ENCODE results near the gene FERMT2.

FERMT2 gene

DNA sequence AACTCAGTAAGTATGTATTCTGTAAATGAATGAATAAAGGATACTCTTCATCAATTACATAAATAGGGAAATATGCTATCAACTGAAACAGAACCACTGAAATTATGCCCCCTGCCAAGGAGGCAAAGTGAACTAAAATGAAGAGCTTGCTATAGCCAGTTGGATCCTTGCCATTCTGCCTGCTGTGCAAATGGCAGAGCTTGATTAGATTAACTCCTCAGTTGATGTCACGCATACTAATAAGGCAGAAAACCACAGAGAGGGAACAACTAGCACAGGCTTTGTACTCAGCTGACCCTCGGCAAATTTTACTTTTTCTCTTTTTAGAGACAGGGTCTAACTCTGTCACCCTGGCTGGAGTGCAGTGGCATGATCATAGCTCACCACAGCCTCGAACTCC is 36.7 kb upstream of the FERMT2 start:
- no peak for FAIRE-seq
- no peak for DNase-seq (ENCODE audit: insufficient read length, low spot score)
- TF ChIP-seq, protein P1, sequence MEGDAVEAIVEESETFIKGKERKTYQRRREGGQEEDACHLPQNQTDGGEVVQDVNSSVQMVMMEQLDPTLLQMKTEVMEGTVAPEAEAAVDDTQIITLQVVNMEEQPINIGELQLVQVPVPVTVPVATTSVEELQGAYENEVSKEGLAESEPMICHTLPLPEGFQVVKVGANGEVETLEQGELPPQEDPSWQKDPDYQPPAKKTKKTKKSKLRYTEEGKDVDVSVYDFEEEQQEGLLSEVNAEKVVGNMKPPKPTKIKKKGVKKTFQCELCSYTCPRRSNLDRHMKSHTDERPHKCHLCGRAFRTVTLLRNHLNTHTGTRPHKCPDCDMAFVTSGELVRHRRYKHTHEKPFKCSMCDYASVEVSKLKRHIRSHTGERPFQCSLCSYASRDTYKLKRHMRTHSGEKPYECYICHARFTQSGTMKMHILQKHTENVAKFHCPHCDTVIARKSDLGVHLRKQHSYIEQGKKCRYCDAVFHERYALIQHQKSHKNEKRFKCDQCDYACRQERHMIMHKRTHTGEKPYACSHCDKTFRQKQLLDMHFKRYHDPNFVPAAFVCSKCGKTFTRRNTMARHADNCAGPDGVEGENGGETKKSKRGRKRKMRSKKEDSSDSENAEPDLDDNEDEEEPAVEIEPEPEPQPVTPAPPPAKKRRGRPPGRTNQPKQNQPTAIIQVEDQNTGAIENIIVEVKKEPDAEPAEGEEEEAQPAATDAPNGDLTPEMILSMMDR (IDR thresholded peaks at IDR 0.05; ENCODE audit: insufficient read depth, missing control alignments): no peak

DNA sequence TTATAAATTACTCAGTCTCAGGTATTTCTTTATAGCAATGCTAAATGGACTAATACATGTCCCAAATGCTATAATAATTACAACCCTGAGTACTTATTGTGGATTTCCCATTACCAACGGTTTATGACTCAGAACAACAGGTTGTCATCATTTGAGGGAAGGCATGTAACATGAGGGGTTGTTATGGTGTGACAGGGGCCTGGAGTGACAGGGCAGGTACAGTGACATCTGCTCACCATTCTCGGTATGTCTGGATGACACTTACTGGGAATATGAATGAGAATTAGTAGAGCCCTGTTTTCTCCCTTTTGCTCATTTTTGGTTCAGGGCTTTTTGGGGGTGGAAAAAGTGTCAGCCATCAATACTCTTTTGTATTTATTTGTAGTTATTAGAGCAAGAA is 36.2 kb upstream of the FERMT2 start:
- DNase-seq (ENCODE audit: insufficient read length, low spot score) (no peak), FAIRE-seq (no peak)

DNA sequence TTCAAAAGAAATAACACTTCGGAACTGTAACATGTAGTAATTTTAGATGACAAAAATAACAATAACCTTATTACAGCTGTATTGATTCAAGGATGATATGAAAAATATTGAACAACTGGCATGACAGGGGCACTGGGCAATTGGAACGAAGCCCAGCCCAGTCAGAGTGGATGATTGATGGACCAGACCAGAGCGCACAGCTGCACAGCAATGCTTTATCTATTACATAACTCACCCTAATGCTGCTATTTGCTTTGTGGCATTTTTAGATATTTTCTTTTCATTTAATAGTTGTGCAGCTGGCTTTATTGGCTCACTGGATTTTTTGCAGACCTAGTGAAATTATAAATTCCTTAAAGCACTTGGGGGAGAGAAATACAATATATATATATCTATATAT is 26.9 kb upstream of the FERMT2 start:
- TF ChIP-seq, protein P1 (IDR thresholded peaks at IDR 0.05; ENCODE audit: insufficient read depth, missing control alignments): no peak
- DNase-seq (ENCODE audit: insufficient read length, low spot score): no peak
- FAIRE-seq: no peak

More for the DNA sequence above, 36.2 kb upstream of the FERMT2 start:
- TF ChIP-seq, protein P1 (IDR thresholded peaks at IDR 0.05; ENCODE audit: insufficient read depth, missing control alignments): no peak

DNA sequence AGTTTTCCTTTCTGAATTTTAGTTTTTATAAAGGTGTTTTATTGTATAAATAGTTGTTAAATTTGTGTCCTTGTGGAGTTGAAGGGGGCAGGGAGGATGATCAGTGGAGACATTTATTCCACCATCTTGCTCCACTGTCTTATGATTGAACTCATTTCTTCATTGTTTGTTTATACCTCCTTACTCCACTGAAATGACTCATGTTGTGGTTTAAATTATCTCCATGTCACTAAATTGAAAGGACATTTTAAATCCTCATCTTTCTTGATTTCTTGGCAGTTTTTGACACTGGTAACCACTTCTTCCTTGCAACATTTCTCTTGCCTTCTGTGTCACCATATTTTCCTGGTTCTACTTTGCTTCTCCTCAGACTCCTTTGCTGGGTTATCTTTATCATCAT is 23.6 kb upstream of the FERMT2 start:
- DNase-seq (ENCODE audit: insufficient read length, low spot score) (no peak), FAIRE-seq (no peak)
- TF ChIP-seq, protein P1 (IDR thresholded peaks at IDR 0.05; ENCODE audit: insufficient read depth, missing control alignments): no peak

DNA sequence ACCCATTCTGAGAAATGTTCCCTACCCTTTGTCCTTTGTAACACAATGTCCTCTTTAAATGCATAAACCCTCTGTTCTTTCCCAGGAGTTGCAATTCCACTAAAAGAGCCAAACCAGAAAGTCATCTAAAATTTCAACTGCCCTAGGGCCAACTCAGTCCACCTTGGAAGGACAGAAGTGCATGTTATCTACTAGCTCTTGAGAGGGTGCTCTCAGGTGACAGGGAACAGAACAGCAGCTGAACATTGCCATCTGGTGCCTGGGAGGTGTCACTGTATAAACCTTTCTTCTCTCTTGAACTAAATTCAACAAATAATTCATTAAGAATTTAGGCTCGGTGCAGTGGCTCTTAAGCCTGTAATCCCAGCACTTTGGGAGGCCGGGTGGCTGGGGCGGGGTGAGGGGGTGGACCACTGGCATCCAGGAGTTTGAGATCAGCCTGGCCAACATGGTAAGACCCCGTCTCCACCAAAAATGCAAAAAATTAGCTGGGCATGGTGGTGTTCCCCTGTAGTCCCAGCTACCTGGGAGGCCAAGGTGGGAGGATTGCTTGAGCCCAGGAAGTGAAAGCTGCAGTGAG is 10.3 kb upstream of the FERMT2 start:
- DNase-seq (ENCODE audit: insufficient read length, low spot score) (no peak), FAIRE-seq (peak; percentile 16)
- TF ChIP-seq, protein P1 (IDR thresholded peaks at IDR 0.05; ENCODE audit: insufficient read depth, missing control alignments): peak; percentile 90

DNA sequence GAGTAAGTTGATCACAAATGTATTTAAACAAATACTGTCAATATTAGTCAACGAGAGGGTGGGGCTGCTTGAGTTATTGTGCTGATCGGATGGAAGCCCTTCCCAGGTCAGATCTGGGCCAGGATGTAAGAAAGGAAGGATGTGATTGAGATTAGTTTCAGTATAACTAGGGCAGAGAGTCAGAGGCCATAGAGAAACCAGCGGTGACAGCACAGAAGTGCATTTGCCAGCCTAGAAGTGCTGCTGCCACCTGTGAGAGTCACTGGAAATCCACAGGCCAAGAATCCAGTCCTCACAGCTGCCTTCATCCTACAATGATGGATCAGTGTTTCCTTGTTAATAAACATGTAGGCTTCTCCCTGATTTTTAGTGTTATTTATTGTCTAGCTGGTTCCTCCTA is 9.8 kb upstream of the FERMT2 start:
- TF ChIP-seq, protein P1 (IDR thresholded peaks at IDR 0.05; ENCODE audit: insufficient read depth, missing control alignments): no peak
- DNase-seq (ENCODE audit: insufficient read length, low spot score): no peak
- no peak for FAIRE-seq

DNA sequence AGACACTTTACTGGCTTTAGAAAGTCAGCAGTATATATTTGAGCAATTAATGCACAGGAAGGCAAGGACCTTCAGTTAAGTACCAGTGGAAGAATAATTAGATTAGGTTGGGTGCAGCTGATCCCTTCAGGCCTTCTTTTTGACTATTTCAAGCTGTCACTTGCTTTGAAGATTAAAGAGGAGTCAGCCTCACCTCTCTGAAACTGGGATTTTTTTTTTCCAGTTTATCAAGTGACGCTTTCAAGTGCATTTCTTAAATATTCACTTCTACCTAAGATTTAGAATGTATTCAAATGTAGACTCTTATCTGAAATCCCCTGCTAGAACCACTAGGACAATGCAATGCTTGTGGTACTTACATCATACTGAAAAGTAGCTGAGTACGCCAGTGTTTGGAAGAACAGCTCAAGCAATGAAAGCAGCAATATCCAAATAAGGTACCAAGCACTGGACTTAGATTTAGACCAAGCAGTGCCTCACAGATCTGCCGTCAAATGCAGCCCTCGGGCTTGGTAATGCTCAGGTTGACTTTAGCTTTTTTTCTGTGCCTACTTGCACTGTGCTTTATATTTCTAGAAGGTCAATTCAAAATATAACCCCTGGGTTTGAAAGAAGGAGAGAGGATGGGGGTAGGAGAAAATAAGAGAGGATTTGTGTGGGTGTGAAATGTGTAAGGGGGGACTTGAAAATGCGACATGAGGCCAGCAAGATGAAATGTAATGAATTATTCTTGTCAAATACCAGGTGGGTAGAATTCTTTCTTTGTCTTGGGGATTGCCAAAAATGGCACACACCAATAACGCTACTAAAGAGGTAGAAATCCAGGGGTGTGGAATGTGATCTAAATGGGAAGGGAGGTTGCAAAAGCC is 3.7 kb upstream of the FERMT2 start:
- TF ChIP-seq, protein P1 (IDR thresholded peaks at IDR 0.05; ENCODE audit: insufficient read depth, missing control alignments): no peak
- FAIRE-seq (no peak), DNase-seq (ENCODE audit: insufficient read length, low spot score) (no peak)

Measured in D721Med (cell line).